ENCODE results near the gene TTLL12.

TTLL12 gene

GRCh38 chr22:43171019-43171491 is 15.9 kb downstream of the TTLL12 start:
- no peak for FAIRE-seq

- FAIRE-seq, result no peak
These were observed 16.8 kb downstream of the TTLL12 start for GRCh38 chr22:43170131-43170480.

GRCh38 chr22:43169310-43170130 is 17.4 kb downstream of the TTLL12 start:
- FAIRE-seq, result no peak

GRCh38 chr22:43168471-43169309 is 18.2 kb downstream of the TTLL12 start:
- no peak for FAIRE-seq

GRCh38 chr22:43167001-43167589 is 19.8 kb downstream of the TTLL12 start:
- no peak for FAIRE-seq

- FAIRE-seq, result no peak
These were observed 20.6 kb downstream of the TTLL12 start for GRCh38 chr22:43166132-43166930.

- no peak for FAIRE-seq
These were observed 22.3 kb downstream of the TTLL12 start for GRCh38 chr22:43164636-43165035.

GRCh38 chr22:43163241-43163795 is 23.6 kb downstream of the TTLL12 start:
- FAIRE-seq, result no peak

- FAIRE-seq, result no peak
These were observed 24.4 kb downstream of the TTLL12 start for GRCh38 chr22:43162412-43163150.

GRCh38 chr22:43160497-43161126 is 26.3 kb downstream of the TTLL12 start:
- FAIRE-seq, result no peak

- no peak for FAIRE-seq
These were observed 27.3 kb downstream of the TTLL12 start for GRCh38 chr22:43159484-43160178.

- FAIRE-seq, result no peak
These were observed 28.0 kb downstream of the TTLL12 start for GRCh38 chr22:43158778-43159483.

- no peak for FAIRE-seq
These were observed 28.9 kb downstream of the TTLL12 start for GRCh38 chr22:43157874-43158546.

- no peak for FAIRE-seq
These were observed 30.5 kb downstream of the TTLL12 start for GRCh38 chr22:43156413-43156812.

- FAIRE-seq, result no peak
These were observed 31.1 kb downstream of the TTLL12 start for GRCh38 chr22:43155789-43156188.

- no peak for FAIRE-seq
These were observed 31.9 kb downstream of the TTLL12 start for GRCh38 chr22:43154887-43155536.

- FAIRE-seq, result no peak
These were observed 33.0 kb downstream of the TTLL12 start for GRCh38 chr22:43153899-43154298.

GRCh38 chr22:43152357-43153071 is 34.4 kb downstream of the TTLL12 start:
- no peak for FAIRE-seq

All from colon (tissue), 2 donors.